ENCODE data around the gene BRS3.

BRS3 gene

DNA sequence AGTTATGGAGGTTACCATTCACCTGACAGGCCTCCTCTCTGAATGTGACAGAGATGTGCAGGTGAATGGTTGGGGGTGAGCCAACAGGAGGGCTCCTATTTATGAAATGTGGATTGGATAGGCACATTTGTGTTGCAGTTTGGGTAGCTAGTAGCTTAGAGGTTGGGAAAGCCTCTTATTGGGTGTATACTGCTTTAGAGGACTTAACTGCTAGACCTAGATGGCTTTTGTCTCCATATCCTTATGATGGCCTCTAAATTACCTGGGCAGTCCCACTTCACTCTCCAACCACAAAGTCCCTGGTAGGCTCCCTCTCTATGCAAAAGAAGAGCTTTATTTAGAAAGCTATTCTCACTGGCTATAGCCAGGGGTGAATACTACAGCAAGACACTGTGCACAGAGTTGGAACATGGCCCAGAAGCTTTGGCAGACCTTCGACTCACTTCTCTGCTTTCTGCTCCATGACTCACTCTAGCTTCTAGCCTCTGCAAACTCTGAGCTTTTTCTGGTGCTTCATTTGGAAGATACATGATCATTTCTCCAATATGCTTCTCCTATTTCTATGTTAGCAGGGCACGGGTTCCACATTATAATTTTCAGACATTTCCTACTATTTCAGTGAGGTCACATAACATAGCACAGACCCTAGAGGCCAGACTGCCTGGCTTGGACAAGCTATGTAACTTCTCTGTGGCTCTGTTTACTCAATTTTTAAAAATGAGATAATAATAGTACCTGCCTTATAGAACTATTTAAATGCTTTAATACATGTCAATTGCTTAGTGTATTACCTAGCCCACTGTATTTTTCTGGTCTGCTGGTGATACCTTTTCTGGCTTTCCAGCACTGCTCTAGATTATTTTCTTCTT lies 38.2 kb downstream of the BRS3 start:
- CTCF ChIA-PET, result no interaction called here
- Mint-ChIP-seq H3K36me3 (peaks cover 11% of the 10 kb centered on the region), H3K27ac (no peak overlapping the region), H3K9me3 (no peaks in the 10 kb centered on the region), H3K4me1 (peaks cover 18% of the 10 kb centered on the region), H3K4me3 (no peak overlapping the region), H3K27me3 (peaks cover 16% of the 10 kb centered on the region)
- no peak for DNase-seq

DNA sequence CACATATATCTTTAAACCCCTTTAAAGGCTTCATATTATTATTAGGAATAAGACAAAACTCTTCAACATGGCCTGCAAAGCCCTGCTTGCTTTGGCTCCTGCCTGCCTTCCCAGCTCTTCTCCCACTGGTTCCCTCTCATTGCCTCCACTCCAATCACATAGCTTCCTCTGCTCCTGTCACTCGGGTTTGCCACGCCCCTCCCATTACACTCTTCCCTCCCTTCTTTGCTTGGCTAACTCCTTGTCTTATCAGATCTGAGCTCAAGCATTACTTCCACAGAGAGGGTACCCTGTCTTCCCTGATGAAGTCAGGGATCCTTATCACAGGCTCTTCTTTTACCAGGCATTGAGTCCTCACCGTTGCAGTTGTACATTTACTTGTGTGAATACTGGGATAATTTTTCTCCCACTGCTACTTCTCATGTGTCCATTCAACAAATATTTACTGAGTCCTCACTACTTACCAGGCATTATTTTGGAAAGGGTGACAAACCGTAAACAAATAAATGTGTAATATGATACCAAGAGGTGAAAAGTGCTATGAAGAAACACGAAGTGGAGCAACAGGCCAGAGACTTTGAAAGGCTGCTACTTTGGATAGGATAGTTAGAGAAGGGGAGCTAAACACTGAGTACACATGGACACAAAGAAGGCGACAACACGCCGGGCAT lies 41.0 kb downstream of the BRS3 start:
- DNase-seq, result no peak
- Mint-ChIP-seq H3K36me3 (peaks cover 4% of the 10 kb centered on the region), H3K4me1 (peaks cover 8% of the 10 kb centered on the region), H3K27ac (no peak overlapping the region), H3K4me3 (no peak overlapping the region), H3K27me3 (peaks cover 35% of the 10 kb centered on the region), H3K9me3 (no peaks in the 10 kb centered on the region)
- CTCF ChIA-PET, result no interaction called here

DNA sequence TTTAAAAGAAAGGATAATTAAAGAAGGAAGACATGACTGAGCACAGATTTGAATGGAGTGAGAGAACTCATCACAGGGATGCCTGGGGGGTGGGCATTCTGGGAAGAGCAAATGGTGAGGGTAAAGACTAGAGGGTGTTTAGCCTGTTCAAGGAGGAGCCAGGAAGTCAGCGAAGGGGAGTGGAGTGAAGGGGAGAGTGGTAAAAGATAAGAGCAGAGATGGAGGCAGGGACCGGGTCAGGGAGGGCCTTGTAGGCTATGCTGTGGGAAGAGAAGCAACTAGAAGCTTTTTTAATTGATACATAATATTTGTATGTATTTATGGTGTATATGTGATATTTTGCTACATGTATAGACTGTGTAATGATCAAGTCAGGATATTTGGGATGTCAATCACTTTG lies 42.0 kb downstream of the BRS3 start:
- Mint-ChIP-seq H3K36me3 (no peaks in the 10 kb centered on the region), H3K4me3 (no peak overlapping the region), H3K9me3 (no peaks in the 10 kb centered on the region), H3K27me3 (peaks cover 35% of the 10 kb centered on the region), H3K4me1 (peaks cover 8% of the 10 kb centered on the region), H3K27ac (peak overlapping the region; percentile 38)
- CTCF ChIA-PET, result no interaction called here
- peak; percentile 22 for DNase-seq

DNA sequence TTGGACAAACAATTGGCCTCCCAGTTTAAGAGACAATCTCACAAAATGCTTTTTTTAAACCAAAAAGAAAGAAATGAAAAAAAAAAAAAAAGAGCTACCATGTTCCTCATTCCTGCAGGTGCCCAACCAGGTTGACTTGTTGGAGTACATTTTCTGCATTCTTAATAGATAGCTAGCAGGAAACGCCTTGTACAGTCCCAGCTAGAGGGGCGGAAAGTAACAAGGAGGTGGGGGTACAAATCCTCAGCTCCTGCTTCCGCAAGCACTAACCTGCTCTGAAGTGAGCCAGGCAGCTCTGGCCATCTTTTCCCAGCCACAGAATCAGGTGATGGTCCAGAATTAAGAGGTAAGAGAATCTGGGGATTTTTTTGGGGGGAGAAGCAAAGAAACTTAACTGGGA lies 44.2 kb downstream of the BRS3 start, which contains the start of gene VGLL1:
VGLL1 (plus strand) TSS at position 265 of the 400 bp plus-strand sequence. CDS start 3,806 bp downstream, outside the sequence.
- no peak for DNase-seq
- H3K4me1 Mint-ChIP-seq, result peaks cover 8% of the 10 kb centered on the region
- H3K27ac Mint-ChIP-seq, result no peak within 1 kb of the TSS
- no peaks in the 10 kb centered on the region for H3K9me3 Mint-ChIP-seq
- CTCF ChIA-PET, result no interaction called here
- no peaks in the 10 kb centered on the region for H3K36me3 Mint-ChIP-seq
- peaks cover 44% of the 10 kb centered on the region for H3K27me3 Mint-ChIP-seq
- no peak within 1 kb of the TSS for H3K4me3 Mint-ChIP-seq

DNA sequence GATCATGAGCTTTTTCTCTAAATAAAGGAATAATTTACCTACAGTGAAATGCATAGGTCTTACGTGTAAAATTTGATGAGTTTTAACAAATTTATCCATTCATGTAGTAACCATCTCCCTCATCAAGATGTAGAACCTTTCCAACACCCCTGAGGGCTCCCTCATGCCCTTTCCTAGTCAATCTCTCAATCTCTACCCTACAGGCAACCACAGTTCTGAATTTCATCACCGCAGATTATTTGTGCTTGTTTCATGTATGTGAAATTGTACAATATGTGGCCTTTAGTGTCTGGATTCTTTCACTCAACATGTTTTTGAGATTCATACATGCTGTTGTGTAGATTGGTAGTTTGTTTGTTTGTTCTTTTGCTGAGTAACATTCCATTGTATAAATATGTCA lies 46.4 kb downstream of the BRS3 start:
- no peak overlapping the region for H3K4me3 Mint-ChIP-seq
- DNase-seq, result no peak
- no peaks in the 10 kb centered on the region for H3K36me3 Mint-ChIP-seq
- CTCF ChIA-PET, result no interaction called here
- no peak overlapping the region for H3K27ac Mint-ChIP-seq
- no peaks in the 10 kb centered on the region for H3K9me3 Mint-ChIP-seq
- H3K4me1 Mint-ChIP-seq, result peaks cover 14% of the 10 kb centered on the region
- peaks cover 33% of the 10 kb centered on the region for H3K27me3 Mint-ChIP-seq

DNA sequence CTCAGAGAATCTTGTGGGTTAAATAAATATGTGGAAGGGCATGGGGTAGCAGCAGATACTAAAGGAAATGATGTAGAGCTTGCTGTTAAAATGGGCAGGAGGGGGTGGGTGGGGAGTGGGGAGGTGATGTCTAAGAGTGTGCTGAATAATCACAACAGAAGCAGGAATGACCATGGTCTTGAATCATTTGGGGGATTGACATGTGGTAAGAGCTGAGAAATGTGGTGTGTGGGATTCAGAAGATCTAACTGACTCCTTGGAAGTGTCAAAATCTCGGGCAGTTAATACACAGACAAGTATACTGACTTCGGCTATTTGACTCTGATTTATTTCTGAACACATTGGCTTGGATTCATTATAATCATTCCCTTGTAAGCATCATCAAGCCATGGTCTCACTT lies 51.1 kb downstream of the BRS3 start:
- no peak for DNase-seq
- H3K9me3 Mint-ChIP-seq, result peaks cover 1% of the 10 kb centered on the region
- CTCF ChIA-PET, result no interaction called here
- H3K4me3 Mint-ChIP-seq, result no peak overlapping the region
- peaks cover 29% of the 10 kb centered on the region for H3K4me1 Mint-ChIP-seq
- H3K27ac Mint-ChIP-seq, result no peak overlapping the region
- peaks cover 9% of the 10 kb centered on the region for H3K27me3 Mint-ChIP-seq
- peaks cover 1% of the 10 kb centered on the region for H3K36me3 Mint-ChIP-seq

DNA sequence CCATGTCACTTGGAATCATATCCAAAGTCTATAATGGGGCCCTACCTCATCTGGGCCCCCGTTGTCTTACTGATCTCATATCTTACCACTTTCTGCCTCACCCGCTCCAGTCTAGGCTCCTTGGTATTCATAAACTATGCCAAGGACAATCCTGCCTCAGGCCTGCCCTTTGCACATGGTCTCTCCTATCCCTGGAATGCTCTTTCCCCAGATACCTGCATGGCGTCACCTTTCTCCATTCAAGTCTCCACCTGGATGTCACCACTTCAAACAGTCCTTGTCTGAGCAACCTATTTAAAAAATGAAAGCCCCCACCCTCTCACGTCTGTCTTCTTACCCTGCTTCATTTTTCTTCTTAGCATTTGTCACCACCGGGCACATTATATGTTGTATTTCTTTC lies 52.5 kb downstream of the BRS3 start:
- CTCF ChIA-PET, result no interaction called here
- H3K27me3 Mint-ChIP-seq, result peaks cover 9% of the 10 kb centered on the region
- H3K4me1 Mint-ChIP-seq, result peaks cover 40% of the 10 kb centered on the region
- H3K27ac Mint-ChIP-seq, result no peak overlapping the region
- no peak overlapping the region for H3K4me3 Mint-ChIP-seq
- DNase-seq, result no peak
- H3K9me3 Mint-ChIP-seq, result peaks cover 1% of the 10 kb centered on the region
- peaks cover 1% of the 10 kb centered on the region for H3K36me3 Mint-ChIP-seq

DNA sequence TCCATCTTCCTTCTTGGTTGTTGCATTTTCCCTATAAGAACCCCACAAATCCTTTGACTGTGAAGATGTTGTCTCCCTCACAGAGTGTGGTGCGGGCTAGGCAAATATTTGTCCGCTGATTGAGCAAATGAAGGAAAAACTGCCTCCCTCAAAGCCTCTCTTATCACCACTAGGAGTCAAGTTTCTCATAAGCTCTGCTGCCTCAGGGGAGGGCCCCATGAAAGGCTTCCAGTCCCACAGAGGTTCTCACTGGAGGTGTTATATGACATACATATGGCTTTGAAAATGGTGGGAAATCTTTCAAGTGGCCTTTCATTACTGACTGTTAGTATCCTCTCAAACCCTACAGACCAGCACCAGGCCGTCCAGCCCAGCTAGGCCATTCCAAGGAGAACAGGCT lies 53.5 kb downstream of the BRS3 start:
- no peak for DNase-seq
- Mint-ChIP-seq H3K9me3 (peaks cover 1% of the 10 kb centered on the region), H3K36me3 (peaks cover 1% of the 10 kb centered on the region), H3K27me3 (peaks cover 3% of the 10 kb centered on the region), H3K27ac (no peak overlapping the region), H3K4me3 (no peak overlapping the region), H3K4me1 (peaks cover 50% of the 10 kb centered on the region)
- CTCF ChIA-PET, result no interaction called here

DNA sequence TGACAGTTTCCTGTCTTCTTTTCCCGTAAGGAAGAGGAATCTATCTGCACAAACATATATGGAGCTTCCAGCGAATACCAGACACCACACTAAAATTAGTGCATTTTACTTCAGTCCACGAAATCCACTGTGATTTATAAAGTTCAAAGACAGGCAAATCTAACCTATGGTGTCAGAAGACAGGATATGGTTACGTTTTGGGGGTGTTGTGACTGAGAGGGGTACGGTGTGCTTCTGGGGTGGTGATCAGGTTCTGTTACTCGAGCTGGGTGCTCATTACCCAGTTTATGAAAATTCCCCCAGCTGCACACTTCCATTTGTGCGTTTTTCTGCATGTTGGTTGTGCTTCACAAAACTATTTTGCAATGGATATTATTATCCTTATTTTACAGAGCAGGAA lies 54.5 kb downstream of the BRS3 start:
- peaks cover 1% of the 10 kb centered on the region for H3K36me3 Mint-ChIP-seq
- H3K4me3 Mint-ChIP-seq, result no peak overlapping the region
- no peaks in the 10 kb centered on the region for H3K27me3 Mint-ChIP-seq
- no peak for DNase-seq
- peaks cover 1% of the 10 kb centered on the region for H3K9me3 Mint-ChIP-seq
- no peak overlapping the region for H3K27ac Mint-ChIP-seq
- H3K4me1 Mint-ChIP-seq, result peaks cover 60% of the 10 kb centered on the region
- CTCF ChIA-PET, result no interaction called here

Measured in activated naive CD4-positive, alpha-beta T cell treated with anti-CD3 and anti-CD28 coated beads, Interleukin-2, amount 10 ng/mL, durations not matched to agents 7 days and 5 days (primary cell).